PFSK-1 (cell line): ENCODE results near the gene TMOD2.

Source experiments
- FOXP2 ChIP-seq: optimal IDR thresholded peaks from 2 replicates; pipeline ENCODE3; 2011; ENCODE audit warnings: borderline replicate concordance, control low read depth, inconsistent platforms; ENCODE audit not compliant: insufficient read depth; ENCODE audit errors: extremely low read length, extremely low read depth
- POLR2AphosphoS5 ChIP-seq: IDR thresholded peaks from 2 replicates; pipeline ENCODE4 v1.6.1; 2012; ENCODE audit warnings: low read depth, mild to moderate bottlenecking, control low read depth, low read length, moderate library complexity
- SIN3A ChIP-seq: IDR thresholded peaks from 2 replicates; pipeline ENCODE4 v1.6.1; 2012; ENCODE audit warnings: mild to moderate bottlenecking, low read length, moderate library complexity, borderline replicate concordance; ENCODE audit not compliant: insufficient read depth
- TAF1 ChIP-seq: IDR thresholded peaks from 2 replicates; pipeline ENCODE4 v1.6.1; 2012; ENCODE audit warnings: low read length, control low read depth, borderline replicate concordance; ENCODE audit not compliant: insufficient read depth
- TF ChIP-seq, protein P1 (sequence below), 2 experiments: IDR thresholded peaks; 2 replicates each; pipeline versions ENCODE4 v1.6.1 to v1.8.0; 2011 to 2012; ENCODE audit warnings: low read depth in 2 of 2, low read length in 2 of 2, control low read depth in 1 of 2, inconsistent platforms in 1 of 2, mild to moderate bottlenecking in 1 of 2, moderate library complexity in 1 of 2; ENCODE audit not compliant: insufficient read depth in 1 of 2

TMOD2 gene

DNA sequence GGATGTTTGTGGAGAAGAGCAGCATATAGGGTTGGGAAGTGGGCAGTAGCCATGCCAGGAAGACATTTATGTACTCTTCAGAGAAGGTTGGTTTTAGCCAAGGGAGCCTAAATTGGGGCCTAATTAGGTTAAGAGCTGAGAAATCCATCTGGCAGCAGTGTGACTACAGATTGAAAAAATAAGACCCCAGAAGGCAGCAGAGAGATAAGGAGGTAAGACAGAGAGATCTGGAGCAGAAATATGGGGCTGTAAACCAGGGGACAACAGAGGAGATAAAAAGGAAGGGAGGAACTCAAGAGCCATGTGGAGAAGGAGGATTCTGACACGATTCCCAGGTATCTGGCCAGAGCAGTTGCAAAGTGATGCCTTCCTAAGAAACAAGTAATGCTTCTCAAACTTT lies 37.2 kb upstream of the TMOD2 start:
- no peak for TF ChIP-seq SIN3A
- TF ChIP-seq, protein P1, sequence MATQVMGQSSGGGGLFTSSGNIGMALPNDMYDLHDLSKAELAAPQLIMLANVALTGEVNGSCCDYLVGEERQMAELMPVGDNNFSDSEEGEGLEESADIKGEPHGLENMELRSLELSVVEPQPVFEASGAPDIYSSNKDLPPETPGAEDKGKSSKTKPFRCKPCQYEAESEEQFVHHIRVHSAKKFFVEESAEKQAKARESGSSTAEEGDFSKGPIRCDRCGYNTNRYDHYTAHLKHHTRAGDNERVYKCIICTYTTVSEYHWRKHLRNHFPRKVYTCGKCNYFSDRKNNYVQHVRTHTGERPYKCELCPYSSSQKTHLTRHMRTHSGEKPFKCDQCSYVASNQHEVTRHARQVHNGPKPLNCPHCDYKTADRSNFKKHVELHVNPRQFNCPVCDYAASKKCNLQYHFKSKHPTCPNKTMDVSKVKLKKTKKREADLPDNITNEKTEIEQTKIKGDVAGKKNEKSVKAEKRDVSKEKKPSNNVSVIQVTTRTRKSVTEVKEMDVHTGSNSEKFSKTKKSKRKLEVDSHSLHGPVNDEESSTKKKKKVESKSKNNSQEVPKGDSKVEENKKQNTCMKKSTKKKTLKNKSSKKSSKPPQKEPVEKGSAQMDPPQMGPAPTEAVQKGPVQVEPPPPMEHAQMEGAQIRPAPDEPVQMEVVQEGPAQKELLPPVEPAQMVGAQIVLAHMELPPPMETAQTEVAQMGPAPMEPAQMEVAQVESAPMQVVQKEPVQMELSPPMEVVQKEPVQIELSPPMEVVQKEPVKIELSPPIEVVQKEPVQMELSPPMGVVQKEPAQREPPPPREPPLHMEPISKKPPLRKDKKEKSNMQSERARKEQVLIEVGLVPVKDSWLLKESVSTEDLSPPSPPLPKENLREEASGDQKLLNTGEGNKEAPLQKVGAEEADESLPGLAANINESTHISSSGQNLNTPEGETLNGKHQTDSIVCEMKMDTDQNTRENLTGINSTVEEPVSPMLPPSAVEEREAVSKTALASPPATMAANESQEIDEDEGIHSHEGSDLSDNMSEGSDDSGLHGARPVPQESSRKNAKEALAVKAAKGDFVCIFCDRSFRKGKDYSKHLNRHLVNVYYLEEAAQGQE (IDR thresholded peaks at IDR 0.05; ENCODE audit: insufficient read depth in 1 of 2, low read depth in 2 of 2, low read length in 2 of 2): no peak
- no peak for TF ChIP-seq TAF1
- no peak for TF ChIP-seq POLR2AphosphoS5
- TF ChIP-seq FOXP2: no peak

DNA sequence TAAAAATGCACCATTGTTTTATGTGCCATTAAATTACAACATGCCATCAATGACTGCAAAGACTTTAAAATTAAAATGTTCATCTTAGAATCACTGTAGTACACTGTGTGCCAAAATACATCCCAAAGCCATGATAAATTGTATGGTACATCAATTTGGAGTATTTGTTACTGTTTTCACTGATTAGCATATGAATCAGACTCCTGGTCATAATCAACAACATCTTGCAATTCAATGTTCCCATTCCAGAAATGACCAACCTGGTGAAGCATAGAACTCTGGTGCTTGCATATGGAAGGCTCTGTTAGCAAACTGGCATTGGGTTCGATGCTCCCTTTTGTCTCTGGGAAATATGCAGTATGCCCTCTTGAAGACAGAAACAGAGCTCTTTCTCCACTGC lies 36.5 kb upstream of the TMOD2 start:
- TF ChIP-seq FOXP2: no peak
- TF ChIP-seq, protein P1 (IDR thresholded peaks at IDR 0.05; ENCODE audit: insufficient read depth in 1 of 2, low read depth in 2 of 2, low read length in 2 of 2): no peak
- no peak for TF ChIP-seq POLR2AphosphoS5
- TF ChIP-seq TAF1: no peak
- TF ChIP-seq SIN3A: no peak

DNA sequence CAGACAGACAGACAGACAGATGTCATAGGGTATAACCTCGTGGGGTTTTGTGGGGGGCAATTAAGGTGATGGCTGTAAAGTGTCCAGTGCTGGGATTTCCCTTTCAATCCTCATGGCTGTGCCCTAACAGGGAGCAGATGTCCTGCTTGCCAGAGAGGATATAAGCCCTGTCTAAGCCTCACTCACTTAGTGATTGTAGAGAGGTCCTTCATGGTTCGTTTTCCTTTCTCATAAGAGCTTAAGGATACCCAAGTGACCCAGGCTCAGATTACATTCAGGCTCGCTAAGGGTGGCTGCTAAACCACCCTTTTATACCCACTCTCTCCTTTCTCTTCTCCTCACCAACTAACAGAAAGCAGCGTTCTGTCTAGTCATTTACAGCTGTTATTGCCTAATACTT lies 33.2 kb upstream of the TMOD2 start:
- TF ChIP-seq POLR2AphosphoS5: no peak
- TF ChIP-seq TAF1: no peak
- TF ChIP-seq, protein P1 (IDR thresholded peaks at IDR 0.05; ENCODE audit: insufficient read depth in 1 of 2, low read depth in 2 of 2, low read length in 2 of 2): no peak
- no peak for TF ChIP-seq SIN3A
- TF ChIP-seq FOXP2: no peak

DNA sequence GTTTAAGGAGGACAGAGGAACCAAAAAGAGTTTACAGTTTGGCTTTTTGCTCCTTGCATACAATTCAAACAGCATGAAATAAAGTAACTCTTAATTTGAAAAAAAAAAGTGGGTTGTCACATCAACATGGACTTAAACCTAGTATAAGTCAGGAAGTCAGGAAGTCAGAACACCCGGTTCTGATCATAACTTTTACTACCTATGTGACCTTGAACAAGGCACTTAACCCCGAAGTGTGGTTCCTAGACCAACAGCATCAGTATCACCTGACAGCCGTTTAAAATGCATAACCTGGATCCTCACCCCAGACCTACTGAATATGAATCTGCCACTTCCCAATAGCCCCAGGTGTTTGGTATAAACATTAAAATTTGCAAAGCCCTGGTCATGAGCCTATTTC lies 32.7 kb upstream of the TMOD2 start:
- TF ChIP-seq FOXP2: no peak

DNA sequence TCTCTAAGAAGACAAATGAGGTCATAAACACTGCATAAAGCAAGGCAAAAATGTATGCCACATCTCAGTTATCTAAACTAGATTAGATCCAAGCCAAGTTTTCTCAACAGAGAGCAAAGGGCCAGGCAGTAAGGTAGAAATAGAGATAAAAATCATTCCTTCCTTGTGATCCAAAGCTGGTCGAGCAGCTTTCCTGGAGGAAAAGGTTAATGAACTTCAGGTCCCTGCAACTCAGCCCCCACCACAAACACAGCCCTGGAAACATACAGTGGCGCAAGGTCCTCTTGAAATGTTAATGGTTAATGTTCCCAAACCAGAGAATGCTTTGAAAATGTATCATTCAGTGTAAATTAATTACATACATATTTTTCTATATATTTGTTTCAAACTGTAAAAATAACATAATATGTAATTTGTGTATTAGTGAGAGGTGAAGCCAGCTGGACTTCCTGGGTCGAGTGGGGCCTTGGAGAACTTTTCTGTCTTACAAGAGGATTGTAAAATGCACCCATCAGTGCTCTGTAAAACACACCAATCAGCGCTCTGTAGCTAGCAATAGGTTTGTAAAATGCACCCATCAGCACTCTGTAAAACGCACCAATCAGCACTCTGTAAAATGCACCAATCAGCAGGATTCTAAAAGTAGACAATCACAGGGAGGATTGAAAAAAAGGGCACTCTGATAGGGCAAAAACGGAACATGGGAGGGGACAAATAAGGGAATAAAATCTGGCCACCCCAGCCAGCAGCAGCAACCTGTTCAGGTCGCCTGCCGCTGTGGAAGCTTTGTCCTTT lies 31.0 kb upstream of the TMOD2 start:
- TF ChIP-seq SIN3A (no peak), FOXP2 (no peak), TAF1 (no peak), POLR2AphosphoS5 (no peak)
- TF ChIP-seq, protein P1 (IDR thresholded peaks at IDR 0.05; ENCODE audit: insufficient read depth in 1 of 2, low read depth in 2 of 2, low read length in 2 of 2): no peak
